ENCODE measurements around the gene PSPN. TPM values are rescaled to one million over a fixed set of nuclear protein-coding genes. Genes with fewer than 3 reads are reported as not detected.
A peak's percentile ranks its signal among the peaks of the same experiment; 100 is the strongest.

The PSPN gene, protein sequence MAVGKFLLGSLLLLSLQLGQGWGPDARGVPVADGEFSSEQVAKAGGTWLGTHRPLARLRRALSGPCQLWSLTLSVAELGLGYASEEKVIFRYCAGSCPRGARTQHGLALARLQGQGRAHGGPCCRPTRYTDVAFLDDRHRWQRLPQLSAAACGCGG
- total RNA-seq (2016; rRNA removed; fragmentation: Illumina TruSeq; extraction: Trizol) (0.95 and 1.1 TPM in 2 replicates), polyA plus RNA-seq (2011; rRNA removed) (0.69 and 0.98 TPM in 2 replicates), polyA minus RNA-seq (2011; rRNA and poly(A)+ RNA removed; ENCODE audit: low replicate concordance) (2.0 and 2.9 TPM in 2 replicates), Bru-seq, nascent RNA (percentile 47 among the genes with signal in this experiment), BruChase-seq, experiment 1, labeled RNA remaining after a 6-hour chase (percentile 77 among the genes with signal in this experiment), BruChase-seq, experiment 2, labeled RNA remaining after a 2-hour chase (percentile 66 among the genes with signal in this experiment)
- total RNA-seq (2016; cell fraction: cytosol; rRNA removed; fragmentation: Illumina TruSeq; extraction: Trizol; ENCODE audit: low read depth): 0.18 and 0.20 TPM in 2 replicates
- total RNA-seq (2016; cell fraction: insoluble cytoplasmic fraction; rRNA removed; fragmentation: Illumina TruSeq; extraction: Trizol): 1.1 TPM in 2 replicates
- total RNA-seq (2016; cell fraction: membrane; rRNA removed; fragmentation: Illumina TruSeq; extraction: Trizol): 0.48 and 0.65 TPM in 2 replicates
- total RNA-seq (2016; cell fraction: nucleus; rRNA removed; fragmentation: Illumina TruSeq; extraction: Trizol): 0.72 and 0.84 TPM in 2 replicates
- polyA plus RNA-seq (2011; cell fraction: cytosol; rRNA removed): 0.68 and 0.69 TPM in 2 replicates
- polyA plus RNA-seq (2011; cell fraction: nucleus; rRNA removed): 2.0 and 2.1 TPM in 2 replicates
- 0.44 and 0.88 TPM in 2 replicates for polyA plus RNA-seq (2012)
- 0.12 TPM in 2 replicates for polyA plus RNA-seq (2016; cell fraction: cytosol; fragmentation: Illumina TruSeq; extraction: Trizol; ENCODE audit: low read depth)
- polyA plus RNA-seq (2016; cell fraction: insoluble cytoplasmic fraction; fragmentation: Illumina TruSeq; extraction: Trizol; ENCODE audit: low read depth): 1.1 and 1.8 TPM in 2 replicates
- 0.45 TPM in 2 replicates for polyA plus RNA-seq (2016; cell fraction: membrane; fragmentation: Illumina TruSeq; extraction: Trizol; ENCODE audit: low read depth)
- polyA plus RNA-seq (2016; cell fraction: nucleus; fragmentation: Illumina TruSeq; extraction: Trizol; ENCODE audit: insufficient read depth, low read depth): 2.0 TPM in 2 replicates
- 1.3 and 1.8 TPM in 2 replicates for polyA minus RNA-seq (2011; cell fraction: cytosol; rRNA and poly(A)+ RNA removed)
- 1.2 and 1.3 TPM in 2 replicates for polyA minus RNA-seq (2011; cell fraction: nucleus; rRNA and poly(A)+ RNA removed)
- long read RNA-seq, experiment 1, partial matches to known transcripts: 0 of 3 reads
- long read RNA-seq, experiment 1, other reads (novel, unspliced or antisense): 0 of 3 reads
- long read RNA-seq, experiment 2, transcript PSPN-202 (1 exons, 3,911 nt): major isoform, 8 of 9 reads
- long read RNA-seq, experiment 2, partial matches to known transcripts: 0 of 9 reads
- long read RNA-seq, experiment 2, other reads (novel, unspliced or antisense): 1 of 9 reads

GRCh38 chr19:6375411-6376010 is at the start of gene PSPN:
Gene PSPN (minus strand): TSS chr19:6375933. CDS start chr19:6375849, 84 bp downstream.
- FAIRE-seq: no peak
- WGBS (ENCODE audit: low lambda C conversion rate): 98% methylated on average over 17 of the region's 25 CpGs
- Histone ChIP-seq H3K27me3 (ENCODE audit: control insufficient read depth in 1 of 2, insufficient read depth in 2 of 2, low read length in 2 of 2) (no peaks in the 10 kb centered on the region), H3K9me3 (ENCODE audit: low read length) (no peaks in the 10 kb centered on the region), H4K20me1 (ENCODE audit: insufficient read depth, low read length) (peaks cover 3% of the 10 kb centered on the region; the same call in 1 of the 2 replicates), H3K27ac (ENCODE audit: extremely low read length, insufficient read depth, low read length) (no peak within 1 kb of the TSS), H3K79me2 (ENCODE audit: insufficient read depth, low read length) (no peaks in the 10 kb centered on the region), H3K4me1 (ENCODE audit: insufficient read depth, low read length) (peaks cover 14% of the 10 kb centered on the region), H3K4me2 (ENCODE audit: low read depth, low read length) (no peak within 1 kb of the TSS), H2AFZ (ENCODE audit: low read length) (no peak within 1 kb of the TSS), H3K9ac (ENCODE audit: insufficient read depth, low read depth, low read length) (no peak within 1 kb of the TSS), H3K4me3 (replicated peaks in 1 of 3; ENCODE audit: insufficient read depth in 1 of 3, low read depth in 2 of 3, low read length in 3 of 3) (no peak within 1 kb of the TSS), H3K36me3 (replicated peaks in 1 of 2; ENCODE audit: control insufficient read depth in 1 of 2, insufficient read depth in 2 of 2, low read length in 2 of 2) (peaks cover 7 to 17% of the 10 kb centered on the region in 2 experiments; a peak in 4 of 5 replicates)
- no peak for ATAC-seq
- intact Hi-C loops (cut with micrococcal nuclease; ENCODE audit: unreplicated experiment) (no loop called here), in situ Hi-C loops (cut with HindIII; ENCODE audit: extremely low pct_ligation_motif_present, low pct_unique_long_range_greater_than_20kb) (no loop called here)
- no TSS peak for BruUV-seq (replicated peaks)
- ChIA-PET CTCF (ENCODE audit: low intra/inter-chr PET ratio, low total read pairs) (no interaction called here), POLR2A (interaction anchor here (0.8 kb wide), 1 partner anchor 13 kb away, joined by 3 read pairs; no protein-coding TSS in a partner anchor)
- DNase-seq (ENCODE audit: low spot score): no peak
- TF ChIP-seq HDAC6 (IDR thresholded peaks at IDR 0.05; ENCODE audit: low read depth, low read length): no peak
- TF ChIP-seq KDM6A (CRISPR knock-in tag; IDR thresholded peaks at IDR 0.05; ENCODE audit: low read depth): no peak
- no peak for TF ChIP-seq NR2F1 (CRISPR knock-in tag; IDR thresholded peaks at IDR 0.05)
- 0 out of 2 replicates have a peak, but pooled peaks have one; percentile 9 for TF ChIP-seq RBFOX2 (IDR thresholded peaks at IDR 0.05; ENCODE audit: low read depth, low read length)
- no peak for TF ChIP-seq NFIC (IDR thresholded peaks at IDR 0.05; ENCODE audit: low read length)
- no peak for TF ChIP-seq MXD4 (CRISPR knock-in tag; IDR thresholded peaks at IDR 0.05)
- TF ChIP-seq TGIF2 (CRISPR knock-in tag; IDR thresholded peaks at IDR 0.05): no peak
- peak in 1 of 2 experiments; percentile 48; a peak in 2 of 4 replicates for TF ChIP-seq POLR2A (IDR thresholded peaks at IDR 0.05; ENCODE audit: insufficient read depth in 1 of 2, low read depth in 2 of 2, low read length in 2 of 2)
- no peak for TF ChIP-seq MAF1 (CRISPR knock-in tag; IDR thresholded peaks at IDR 0.05; ENCODE audit: borderline replicate concordance)
- no peak for TF ChIP-seq ZBTB8A (CRISPR knock-in tag; IDR thresholded peaks at IDR 0.05; ENCODE audit: borderline replicate concordance, low read depth)
- no peak for TF ChIP-seq MLX (CRISPR knock-in tag; IDR thresholded peaks at IDR 0.05)
- peak; percentile 47 for TF ChIP-seq RBM22 (optimal IDR thresholded peaks at IDR 0.05; ENCODE audit: low read length)
- no peak for TF ChIP-seq ZNF615 (CRISPR knock-in tag; IDR thresholded peaks at IDR 0.05; ENCODE audit: borderline replicate concordance)
- TF ChIP-seq, protein P1, sequence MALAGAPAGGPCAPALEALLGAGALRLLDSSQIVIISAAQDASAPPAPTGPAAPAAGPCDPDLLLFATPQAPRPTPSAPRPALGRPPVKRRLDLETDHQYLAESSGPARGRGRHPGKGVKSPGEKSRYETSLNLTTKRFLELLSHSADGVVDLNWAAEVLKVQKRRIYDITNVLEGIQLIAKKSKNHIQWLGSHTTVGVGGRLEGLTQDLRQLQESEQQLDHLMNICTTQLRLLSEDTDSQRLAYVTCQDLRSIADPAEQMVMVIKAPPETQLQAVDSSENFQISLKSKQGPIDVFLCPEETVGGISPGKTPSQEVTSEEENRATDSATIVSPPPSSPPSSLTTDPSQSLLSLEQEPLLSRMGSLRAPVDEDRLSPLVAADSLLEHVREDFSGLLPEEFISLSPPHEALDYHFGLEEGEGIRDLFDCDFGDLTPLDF (CRISPR knock-in tag; IDR thresholded peaks at IDR 0.05): no peak
- TF ChIP-seq ZBTB46 (CRISPR knock-in tag; IDR thresholded peaks at IDR 0.05; ENCODE audit: borderline replicate concordance): no peak
- no peak for TF ChIP-seq ZNF501 (CRISPR knock-in tag; IDR thresholded peaks at IDR 0.05)

Data from HepG2 (cell line).